K562 (cell line): ENCODE results near the gene THYN1. TPM values are rescaled to one million over a fixed set of nuclear protein-coding genes. Genes with fewer than 3 reads are reported as not detected.

ENCODE experiments used
- ATAC-seq: fragments of 200-7000 bp; cut with Tn5 transposase; 3 replicates; pipeline ENCODE4 v1.9.1; 2020; ENCODE audit warnings: moderate library complexity
- BruUV-seq: library from RNA; stranded (reverse); fragments of 400-500 nt; replicated peaks from 2 replicates; lab custom pipeline; 2021; lab: Mats Ljungman, UMichigan
- CTCF ChIA-PET: fragments of 300-600 bp; formaldehyde crosslinking; extraction: SDS; loops from one replicate; lab custom pipeline; 2021; ENCODE audit warnings: low intra/inter-chr PET ratio; lab: Yijun Ruan, JAX
- POLR2A ChIA-PET: fragments of 300-600, 350-650 bp; sonication (Branson Sonifier 250); formaldehyde crosslinking; extraction: SDS; loops from one replicate; lab custom pipeline; 2021; ENCODE audit warnings: antibody characterized with exemption, inconsistent platforms; lab: Yijun Ruan, JAX
- DNase-seq, 4 experiments: peaks; one replicate each; pipeline versions ENCODE4 v3.0.0 to v3.0.0-alpha.2; 2011 to 2018; ENCODE audit warnings: low spot score in 3 of 4, mixed read lengths in 3 of 4; ENCODE audit errors: extremely low read depth in 1 of 4
- FAIRE-seq: peaks from 2 replicates; lab custom pipeline; 2011; peaks lifted over from hg19 to GRCh38; lab: Jason Lieb, UNC
- H2AFZ ChIP-seq: 2 replicates; pipeline ENCODE4 v1.6.0; 2011; ENCODE audit warnings: low read depth, low read length, control low read depth, inconsistent platforms
- H3K27ac ChIP-seq: fragments of 200-600 bp; 3 replicates; pipeline ENCODE4 v1.8.0; 2011; ENCODE audit warnings: low read depth, mild to moderate bottlenecking, control low read depth, inconsistent platforms, low read length, moderate library complexity, mixed read lengths; ENCODE audit errors: extremely low read depth
- H3K27me3 ChIP-seq, 2 experiments: fragments of 300-600 bp in 1 of 2; 2 replicates in 1 of 2; 3 replicates in 1 of 2; pipeline versions ENCODE4 v1.6.0 to v1.8.0; 2011; ENCODE audit warnings: inconsistent platforms in 2 of 2, low read length in 2 of 2, mild to moderate bottlenecking in 1 of 2, mixed read lengths in 1 of 2, moderate library complexity in 1 of 2; ENCODE audit not compliant: control insufficient read depth in 2 of 2, insufficient read depth in 2 of 2
- H3K36me3 ChIP-seq: fragments of 300-600 bp; 3 replicates; pipeline ENCODE4 v1.8.0; 2011; ENCODE audit warnings: mild to moderate bottlenecking, low read length, inconsistent platforms; ENCODE audit not compliant: control insufficient read depth, insufficient read depth
- H3K4me1 ChIP-seq, 2 experiments: fragments of 200-600 bp in 1 of 2; replicated peaks in 1 of 2; 2 replicates in 1 of 2; 3 replicates in 1 of 2; pipeline versions ENCODE4 v1.5.1 to v1.8.0; 2011; ENCODE audit warnings: inconsistent platforms in 2 of 2, low read length in 2 of 2, mild to moderate bottlenecking in 1 of 2, mixed read lengths in 1 of 2, moderate library complexity in 1 of 2; ENCODE audit not compliant: control insufficient read depth in 2 of 2, insufficient read depth in 2 of 2
- H3K4me2 ChIP-seq: 2 replicates; pipeline ENCODE4 v1.6.1; 2011; ENCODE audit warnings: low read length, control low read depth, inconsistent platforms, mixed read lengths; ENCODE audit not compliant: insufficient read depth
- H3K4me3 ChIP-seq: fragments of 200-600 bp; sonication (generic), shearing (Covaris generic); 2 replicates; pipeline ENCODE4 v1.5.1; 2016; ENCODE audit warnings: control low read depth, inconsistent platforms
- H3K79me2 ChIP-seq: fragments of 200-600 bp; 3 replicates; pipeline ENCODE4 v1.8.0; 2011; ENCODE audit warnings: low read length, inconsistent platforms; ENCODE audit not compliant: control insufficient read depth, insufficient read depth
- H3K9ac ChIP-seq, 2 experiments: 2 replicates each; pipeline versions ENCODE4 v1.6.0 to v1.6.1; 2011; ENCODE audit warnings: low read depth in 2 of 2, low read length in 2 of 2, control low read depth in 1 of 2, inconsistent platforms in 1 of 2, mild to moderate bottlenecking in 1 of 2, mixed read lengths in 1 of 2; ENCODE audit not compliant: insufficient read depth in 1 of 2
- H3K9me1 ChIP-seq: one replicate; pipeline ENCODE4 v1.6.0; 2011; ENCODE audit warnings: inconsistent platforms, mild to moderate bottlenecking, low read length, moderate library complexity; ENCODE audit not compliant: control insufficient read depth, insufficient read depth
- H3K9me3 ChIP-seq: replicated peaks from 2 replicates; pipeline ENCODE4 v1.5.1; 2011; ENCODE audit warnings: low read depth, low read length, inconsistent platforms; ENCODE audit not compliant: control insufficient read depth, insufficient read depth
- H4K20me1 ChIP-seq: replicated peaks from 2 replicates; pipeline ENCODE4 v1.6.1; 2011; ENCODE audit warnings: low read length, inconsistent platforms, mixed read lengths; ENCODE audit not compliant: control insufficient read depth, insufficient read depth
- CHD2 ChIP-seq: IDR thresholded peaks from 2 replicates; pipeline ENCODE4 v1.6.1; 2011; ENCODE audit warnings: low read depth, low read length
- E2F6 ChIP-seq, 2 experiments: IDR thresholded peaks; 2 replicates each; pipeline ENCODE4 v1.6.1; 2011; ENCODE audit warnings: borderline replicate concordance in 1 of 2, control low read depth in 1 of 2, low read depth in 1 of 2, low read length in 1 of 2, mild to moderate bottlenecking in 1 of 2, mixed read lengths in 1 of 2, moderate library complexity in 1 of 2; ENCODE audit not compliant: insufficient read depth in 1 of 2, insufficient read length in 1 of 2, poor library complexity in 1 of 2, severe bottlenecking in 1 of 2; ENCODE audit errors: extremely low read depth in 1 of 2
- FOSL1 ChIP-seq: fragments of 200-800 bp; sonication (Bioruptor generic); conservative IDR thresholded peaks from 2 replicates; pipeline ENCODE4 v1.6.1; 2016; ENCODE audit warnings: missing genetic modification characterization, missing compliant biosample characterization
- MCM3 ChIP-seq: fragments of 450-650 bp; IDR thresholded peaks from 2 replicates; pipeline ENCODE4 v1.6.1; 2016
- NFYB ChIP-seq: IDR thresholded peaks from 2 replicates; pipeline ENCODE4 v1.6.1; 2011; ENCODE audit warnings: mild to moderate bottlenecking, moderate library complexity; ENCODE audit not compliant: insufficient read length; ENCODE audit errors: extremely low read depth
- PHF8 ChIP-seq: fragments of 200-600 bp; sonication (generic); IDR thresholded peaks from 2 replicates; pipeline ENCODE4 v1.6.1; 2012; ENCODE audit warnings: mixed run types, mild to moderate bottlenecking, inconsistent platforms, low read length, moderate library complexity, borderline replicate concordance
- POLR2A ChIP-seq: fragments of 450-650 bp; conservative IDR thresholded peaks from 2 replicates; pipeline ENCODE4 v1.6.1; 2016
- POLR2AphosphoS5 ChIP-seq: IDR thresholded peaks from 2 replicates; pipeline ENCODE4 v1.6.1; 2011; ENCODE audit warnings: mild to moderate bottlenecking, low read depth, low read length, moderate library complexity; ENCODE audit not compliant: control insufficient read depth, insufficient read depth
- PTBP1 ChIP-seq: fragments of 200-400 bp; formaldehyde crosslinking; IDR thresholded peaks from 2 replicates; pipeline ENCODE4 v1.6.1; 2017; ENCODE audit warnings: low read depth, low read length
- RBM25 ChIP-seq: fragments of 200-400 bp; formaldehyde crosslinking; IDR thresholded peaks from 2 replicates; pipeline ENCODE4 v1.6.1; 2018; ENCODE audit warnings: low read length, low read depth, moderate library complexity; ENCODE audit not compliant: severe bottlenecking
- SLC30A9 ChIP-seq: fragments of 250-450 bp; sonication (Bioruptor Pico); IDR thresholded peaks from 2 replicates; pipeline ENCODE4 v1.8.0; 2022; ENCODE audit warnings: mild to moderate bottlenecking, moderate library complexity
- SMAD2 ChIP-seq: fragments of 150-350 bp; IDR thresholded peaks from 2 replicates; pipeline ENCODE4 v1.6.1; 2014; ENCODE audit warnings: low read depth, mild to moderate bottlenecking, low read length
- TCF7L2 ChIP-seq: fragments of 150-350 bp; IDR thresholded peaks from 2 replicates; pipeline ENCODE4 v1.6.1; 2016; ENCODE audit warnings: low read depth, mild to moderate bottlenecking, low read length, moderate library complexity
- ZNF354B ChIP-seq: fragments of 250-450 bp; sonication (Bioruptor Pico); IDR thresholded peaks from 2 replicates; pipeline ENCODE4 v1.4.0; 2020
- ZNF395 ChIP-seq: fragments of 200-800 bp; sonication (Bioruptor generic); IDR thresholded peaks from 2 replicates; pipeline ENCODE4 v1.6.1; 2017; ENCODE audit warnings: missing genetic modification characterization, missing compliant biosample characterization
- ZNF449 ChIP-seq: fragments of 250-450 bp; sonication (Bioruptor Pico); IDR thresholded peaks from 2 replicates; pipeline ENCODE4 v1.8.0; 2022; ENCODE audit warnings: moderate library complexity, mild to moderate bottlenecking, inconsistent platforms
- ZNF695 ChIP-seq: fragments of 450-650 bp; formaldehyde crosslinking; IDR thresholded peaks from 2 replicates; pipeline ENCODE4 v1.4.0; 2020; ENCODE audit warnings: mild to moderate bottlenecking, moderate library complexity
- WGBS: fragments of 100-300 bp; shearing (Covaris generic); methylation state at CpG from one replicate; pipeline ENCODE4 v1.1.6; 2016; ENCODE audit warnings: low coverage, mixed read lengths; ENCODE audit not compliant: insufficient coverage; ENCODE audit errors: missing lambda C conversion rate; 5-methylcytosine and 5-hydroxymethylcytosine counted together
- in situ Hi-C: fragments of 300-500 bp; cut with MboI; formaldehyde crosslinking; loops from 4 replicates; pipeline ENCODE4 v1.15.0; 2018; ENCODE audit warnings: inconsistent platforms, mixed read lengths
- intact Hi-C: fragments of 100-400 bp; cut with micrococcal nuclease; formaldehyde crosslinking; loops from 2 replicates; pipeline ENCODE4 v1.14.2; 2022
- polyA plus RNA-seq, 8 experiments: library from polyadenylated mRNA; depleted of rRNA in 4 of 8; stranded (reverse) in 5 of 8; unstranded in 3 of 8; fragments of >200 nt; fragmentation: Nextera tagmentation in 2 of 8; fragmentation: Illumina TruSeq in 1 of 8; extraction: Ambion mirVana in 2 of 8; extraction: Trizol in 1 of 8; gene quantifications; 2 replicates each; pipeline versions ENCODE4 v1.2.1 to v1.2.3, GENCODE V29; 2011 to 2014; ENCODE audit warnings: inconsistent platforms in 1 of 8, missing spikeins in 1 of 8
- total RNA-seq, 7 experiments: library from RNA; depleted of rRNA in 6 of 7; stranded (reverse); fragments of >200 nt in 6 of 7; fragmentation: Illumina TruSeq in 2 of 7; extraction: Trizol in 2 of 7; gene quantifications; 2 replicates each; pipeline versions ENCODE4 v1.2.1 to v1.2.3, GENCODE V29; 2011 to 2021; ENCODE audit warnings: low replicate concordance in 1 of 7

Gene THYN1
- total and polyA plus RNA-seq, 9 of the 15 experiments (the other 6 are each of a cell fraction or from before 2014, with no cell fraction given), result 54.9 to 279 (median 104) TPM

GRCh38 chr11:134292661-134293060, 39.5 kb upstream of the THYN1 start (continued):
- TF ChIP-seq NFYB (no peak), CHD2 (no peak), ZNF695 (CRISPR knock-in tag) (no peak)

- no peaks in the 10 kb centered on the region for H3K36me3 ChIP-seq
- no peaks in the 10 kb centered on the region for H3K9me3 ChIP-seq
- peaks cover 5 to 11% of the 10 kb centered on the region in 2 experiments; a peak in 3 of 5 replicates for H3K4me1 ChIP-seq
- ChIA-PET CTCF (no interaction called here), POLR2A (no interaction called here)
- WGBS, result 20% methylated on average over 6 of the region's 6 CpGs
- no peak for ATAC-seq
- no peaks in the 10 kb centered on the region for H3K79me2 ChIP-seq
- FAIRE-seq, result no peak
- BruUV-seq, result no TSS peak
- intact Hi-C loops (no loop called here), in situ Hi-C loops (no loop called here)
- DNase-seq, result no peak
- no peak overlapping the region for H3K4me2 ChIP-seq
- H3K27ac ChIP-seq, result no peak overlapping the region
- no peak overlapping the region for H2AFZ ChIP-seq
- no peaks in the 10 kb centered on the region; the same call in 1 of the 2 replicates for H4K20me1 ChIP-seq
- H3K9ac ChIP-seq, result no peak overlapping the region
- peaks cover 18 to 36% of the 10 kb centered on the region in 2 experiments for H3K27me3 ChIP-seq
- H3K9me1 ChIP-seq, result no peaks in the 10 kb centered on the region
- no peak overlapping the region for H3K4me3 ChIP-seq
- TF ChIP-seq TCF7L2, result no peak
- TF ChIP-seq FOSL1 (tag), result no peak
- no peak for TF ChIP-seq PTBP1
- no peak for TF ChIP-seq RBM25
- no peak for TF ChIP-seq ZNF449 (CRISPR knock-in tag)
- TF ChIP-seq ZNF395, result no peak
- TF ChIP-seq POLR2AphosphoS5, result no peak
- no peak for TF ChIP-seq SMAD2
- TF ChIP-seq MCM3, result no peak
- TF ChIP-seq PHF8, result no peak
- TF ChIP-seq SLC30A9, result no peak
- TF ChIP-seq E2F6 (IDR thresholded peaks at IDR 0.05; ENCODE audit: borderline replicate concordance in 1 of 2, extremely low read depth in 1 of 2, insufficient read depth in 1 of 2, insufficient read length in 1 of 2, low read depth in 1 of 2, low read length in 1 of 2, poor library complexity in 1 of 2, severe bottlenecking in 1 of 2), result no peak
- no peak for TF ChIP-seq POLR2A
- TF ChIP-seq ZNF354B, result no peak
Observed at GRCh38 chr11:134291196-134291595, 38.0 kb upstream of the THYN1 start.
